GM06990 (cell line): ENCODE data around the gene SLC22A4.

ENCODE experiments used
- DNase-seq: peaks from one replicate; pipeline ENCODE4 v3.0.0-alpha.2; 2011; ENCODE audit not compliant: insufficient read length; ENCODE audit errors: extremely low read depth
- H3K27me3 ChIP-seq: replicated peaks from 2 replicates; pipeline ENCODE4 v1.6.0; 2011; ENCODE audit warnings: low read length; ENCODE audit not compliant: control insufficient read depth, insufficient read depth
- H3K36me3 ChIP-seq: 2 replicates; pipeline ENCODE4 v1.5.1; 2011; ENCODE audit warnings: low read length; ENCODE audit not compliant: control insufficient read depth, insufficient read depth
- H3K4me3 ChIP-seq: replicated peaks from 2 replicates; pipeline ENCODE4 v1.5.1; 2011; ENCODE audit warnings: low read depth, mild to moderate bottlenecking, control low read depth, low read length
- TF ChIP-seq, protein P1 (sequence below): IDR thresholded peaks from 2 replicates; pipeline ENCODE4 v1.5.1; 2011; ENCODE audit warnings: low read length, control low read depth, mild to moderate bottlenecking, inconsistent platforms; ENCODE audit not compliant: insufficient read depth, poor library complexity, severe bottlenecking

Gene SLC22A4

DNA sequence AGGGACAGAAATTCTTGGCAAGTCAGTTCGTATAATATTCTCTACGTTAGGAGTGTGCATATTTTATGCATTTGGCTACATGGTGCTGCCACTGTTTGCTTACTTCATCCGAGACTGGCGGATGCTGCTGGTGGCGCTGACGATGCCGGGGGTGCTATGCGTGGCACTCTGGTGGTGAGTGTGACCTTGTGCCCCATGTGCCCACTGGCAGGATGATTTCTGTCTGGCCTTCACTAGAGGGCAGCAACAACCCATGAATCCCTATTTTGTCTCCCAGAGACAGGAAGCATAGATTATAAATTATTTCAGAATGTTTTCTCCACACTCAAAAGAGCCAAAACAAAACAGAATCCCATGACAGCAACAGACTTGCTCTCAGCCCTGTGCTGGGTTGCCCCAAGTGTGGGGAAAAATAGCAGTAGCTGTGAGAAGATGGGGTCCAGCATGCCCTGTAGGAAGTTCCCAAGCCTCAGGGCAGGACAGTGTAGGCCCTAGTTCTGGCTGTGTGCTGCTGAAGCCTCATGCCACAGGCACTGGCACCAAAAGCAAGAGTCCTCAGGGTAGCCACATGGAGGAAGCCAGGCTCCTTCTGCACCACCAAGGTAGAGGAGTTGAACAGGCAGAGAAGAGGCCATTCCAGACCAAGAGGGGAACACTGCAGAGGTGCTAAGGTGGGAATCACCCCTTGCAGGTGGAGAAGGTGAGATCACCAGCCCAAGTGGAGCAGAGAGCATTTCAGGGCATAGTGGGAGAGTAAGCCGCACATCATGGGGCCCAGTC lies 91.3 kb downstream of the SLC22A4 start:
- DNase-seq = peak; percentile 41
- Histone ChIP-seq H3K4me3 (no peak overlapping the region), H3K36me3 (no peaks in the 10 kb centered on the region), H3K27me3 (no peaks in the 10 kb centered on the region)
- TF ChIP-seq, protein P1, sequence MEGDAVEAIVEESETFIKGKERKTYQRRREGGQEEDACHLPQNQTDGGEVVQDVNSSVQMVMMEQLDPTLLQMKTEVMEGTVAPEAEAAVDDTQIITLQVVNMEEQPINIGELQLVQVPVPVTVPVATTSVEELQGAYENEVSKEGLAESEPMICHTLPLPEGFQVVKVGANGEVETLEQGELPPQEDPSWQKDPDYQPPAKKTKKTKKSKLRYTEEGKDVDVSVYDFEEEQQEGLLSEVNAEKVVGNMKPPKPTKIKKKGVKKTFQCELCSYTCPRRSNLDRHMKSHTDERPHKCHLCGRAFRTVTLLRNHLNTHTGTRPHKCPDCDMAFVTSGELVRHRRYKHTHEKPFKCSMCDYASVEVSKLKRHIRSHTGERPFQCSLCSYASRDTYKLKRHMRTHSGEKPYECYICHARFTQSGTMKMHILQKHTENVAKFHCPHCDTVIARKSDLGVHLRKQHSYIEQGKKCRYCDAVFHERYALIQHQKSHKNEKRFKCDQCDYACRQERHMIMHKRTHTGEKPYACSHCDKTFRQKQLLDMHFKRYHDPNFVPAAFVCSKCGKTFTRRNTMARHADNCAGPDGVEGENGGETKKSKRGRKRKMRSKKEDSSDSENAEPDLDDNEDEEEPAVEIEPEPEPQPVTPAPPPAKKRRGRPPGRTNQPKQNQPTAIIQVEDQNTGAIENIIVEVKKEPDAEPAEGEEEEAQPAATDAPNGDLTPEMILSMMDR = peak; percentile 78

GRCh38 chr5:132386644-132387286 lies 92.6 kb downstream of the SLC22A4 start:
- DNase-seq = peak; percentile 64
- H3K27me3 ChIP-seq = no peaks in the 10 kb centered on the region
- no peak overlapping the region for H3K4me3 ChIP-seq
- no peaks in the 10 kb centered on the region for H3K36me3 ChIP-seq
- TF ChIP-seq, protein P1 = peak; percentile 84

- Histone ChIP-seq H3K4me3 (no peak overlapping the region), H3K36me3 (no peaks in the 10 kb centered on the region), H3K27me3 (no peaks in the 10 kb centered on the region)
- TF ChIP-seq, protein P1 = no peak
- DNase-seq = no peak
Measured at GRCh38 chr5:132387640-132388117, 93.5 kb downstream of the SLC22A4 start.

GRCh38 chr5:132388244-132389050 lies 94.3 kb downstream of the SLC22A4 start:
- Histone ChIP-seq H3K4me3 (no peak overlapping the region), H3K36me3 (no peaks in the 10 kb centered on the region), H3K27me3 (no peaks in the 10 kb centered on the region)
- TF ChIP-seq, protein P1 = no peak
- no peak for DNase-seq

- no peaks in the 10 kb centered on the region for H3K36me3 ChIP-seq
- DNase-seq = no peak
- H3K27me3 ChIP-seq = no peaks in the 10 kb centered on the region
- TF ChIP-seq, protein P1 = no peak
- no peak overlapping the region for H3K4me3 ChIP-seq
Measured at GRCh38 chr5:132389051-132389331, 94.8 kb downstream of the SLC22A4 start.
